Mucosa of rectum (tissue), 2 donors: ENCODE results near the gene EIPR1.

ENCODE experiments used
- H3K27ac ChIP-seq, 2 donors: one replicate each; pipeline ENCODE4 v1.7.0; 2013; ENCODE audit warnings: inconsistent platforms in 2 of 2, low read depth in 2 of 2, low read length in 2 of 2
- H3K27me3 ChIP-seq, 2 donors: one replicate each; pipeline ENCODE4 v1.7.0; 2013; ENCODE audit warnings: low read length in 2 of 2; ENCODE audit not compliant: control insufficient read depth in 2 of 2, insufficient read depth in 2 of 2
- H3K36me3 ChIP-seq, 2 donors: one replicate each; pipeline ENCODE4 v1.7.0; 2013; ENCODE audit warnings: low read length in 2 of 2; ENCODE audit not compliant: control insufficient read depth in 2 of 2, insufficient read depth in 2 of 2
- H3K4me1 ChIP-seq, 2 donors: one replicate each; pipeline ENCODE4 v1.7.0; 2013; ENCODE audit warnings: low read length in 2 of 2, mild to moderate bottlenecking in 1 of 2; ENCODE audit not compliant: control insufficient read depth in 2 of 2, insufficient read depth in 2 of 2
- H3K4me3 ChIP-seq, 2 donors: one replicate each; pipeline ENCODE4 v1.7.0; 2013; ENCODE audit warnings: low read length in 2 of 2
- H3K9ac ChIP-seq, 2 donors: one replicate each; pipeline ENCODE4 v1.7.0; 2013; ENCODE audit warnings: low read length in 2 of 2, low read depth in 1 of 2, mild to moderate bottlenecking in 1 of 2
- H3K9me3 ChIP-seq, 2 donors: one replicate each; pipeline ENCODE4 v1.7.0; 2013; ENCODE audit warnings: low read length in 2 of 2; ENCODE audit not compliant: control insufficient read depth in 2 of 2
- donor health status: healthy.
- donor health status: Normal muscosa, but diverticular disease.

Gene EIPR1

DNA sequence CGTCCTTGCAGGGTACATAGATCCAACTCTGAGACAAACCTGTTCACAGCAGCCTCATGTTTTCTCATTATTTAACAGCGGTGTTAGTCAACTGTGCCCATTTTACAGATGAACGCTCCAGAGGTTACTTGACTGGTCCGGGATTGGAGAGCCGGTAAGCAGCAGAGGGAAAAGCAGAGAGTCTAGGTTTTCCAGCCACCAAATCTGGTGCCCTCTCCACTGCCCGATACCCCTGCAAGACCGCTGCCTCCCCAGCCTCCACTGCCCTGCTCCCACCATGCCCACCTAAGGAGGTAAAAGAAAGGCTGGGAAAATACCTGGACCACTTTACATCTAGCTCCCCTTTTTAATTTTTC, 51.5 kb downstream of the EIPR1 start:
- Histone ChIP-seq H3K4me3 (no peak overlapping the region), H3K27ac (no peak overlapping the region), H3K36me3 (peaks cover 9 to 11% of the 10 kb centered on the region in 2 donors), H3K4me1 (no peaks in the 10 kb centered on the region), H3K27me3 (no peaks in the 10 kb centered on the region), H3K9ac (no peak overlapping the region), H3K9me3 (no peaks in the 10 kb centered on the region)

DNA sequence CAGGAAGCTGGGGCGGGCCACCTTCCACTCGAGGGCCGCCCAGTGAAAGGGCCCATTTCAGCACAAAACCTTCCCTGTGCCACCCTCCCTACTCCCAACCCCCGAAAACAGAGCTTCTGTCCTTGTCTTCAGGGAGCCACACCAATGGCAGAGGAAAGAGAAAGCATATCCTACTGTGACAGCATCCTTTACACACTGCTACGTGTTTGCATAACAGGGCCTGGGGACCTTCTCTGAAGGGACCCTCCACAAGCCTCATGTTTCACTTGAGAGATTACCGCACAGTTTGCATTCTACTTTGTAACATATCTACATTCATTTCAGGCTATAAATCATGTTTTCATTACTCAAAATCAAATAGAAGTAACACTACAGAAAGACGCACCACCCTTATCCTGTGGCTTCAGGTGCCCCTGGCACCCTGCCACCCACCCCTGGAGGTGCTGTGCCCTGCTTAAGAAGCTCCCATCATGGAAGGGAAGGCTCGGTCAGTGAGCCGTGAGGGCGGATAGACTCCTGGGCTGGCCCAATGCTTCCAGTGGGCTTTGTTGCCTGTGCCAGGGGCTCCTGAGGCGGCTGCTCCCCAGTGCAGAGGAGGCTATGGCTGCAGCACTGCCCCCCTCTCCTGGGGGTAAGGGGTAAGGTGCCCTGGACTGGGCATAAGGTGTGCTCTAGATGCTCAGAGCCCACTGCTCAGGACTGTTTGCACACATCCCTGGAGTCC, 52.0 kb downstream of the EIPR1 start:
- Histone ChIP-seq H3K36me3 (peaks cover 5 to 8% of the 10 kb centered on the region in 2 donors), H3K27me3 (no peaks in the 10 kb centered on the region), H3K4me1 (no peaks in the 10 kb centered on the region), H3K9me3 (no peaks in the 10 kb centered on the region), H3K9ac (no peak overlapping the region), H3K4me3 (no peak overlapping the region), H3K27ac (no peak overlapping the region)

DNA sequence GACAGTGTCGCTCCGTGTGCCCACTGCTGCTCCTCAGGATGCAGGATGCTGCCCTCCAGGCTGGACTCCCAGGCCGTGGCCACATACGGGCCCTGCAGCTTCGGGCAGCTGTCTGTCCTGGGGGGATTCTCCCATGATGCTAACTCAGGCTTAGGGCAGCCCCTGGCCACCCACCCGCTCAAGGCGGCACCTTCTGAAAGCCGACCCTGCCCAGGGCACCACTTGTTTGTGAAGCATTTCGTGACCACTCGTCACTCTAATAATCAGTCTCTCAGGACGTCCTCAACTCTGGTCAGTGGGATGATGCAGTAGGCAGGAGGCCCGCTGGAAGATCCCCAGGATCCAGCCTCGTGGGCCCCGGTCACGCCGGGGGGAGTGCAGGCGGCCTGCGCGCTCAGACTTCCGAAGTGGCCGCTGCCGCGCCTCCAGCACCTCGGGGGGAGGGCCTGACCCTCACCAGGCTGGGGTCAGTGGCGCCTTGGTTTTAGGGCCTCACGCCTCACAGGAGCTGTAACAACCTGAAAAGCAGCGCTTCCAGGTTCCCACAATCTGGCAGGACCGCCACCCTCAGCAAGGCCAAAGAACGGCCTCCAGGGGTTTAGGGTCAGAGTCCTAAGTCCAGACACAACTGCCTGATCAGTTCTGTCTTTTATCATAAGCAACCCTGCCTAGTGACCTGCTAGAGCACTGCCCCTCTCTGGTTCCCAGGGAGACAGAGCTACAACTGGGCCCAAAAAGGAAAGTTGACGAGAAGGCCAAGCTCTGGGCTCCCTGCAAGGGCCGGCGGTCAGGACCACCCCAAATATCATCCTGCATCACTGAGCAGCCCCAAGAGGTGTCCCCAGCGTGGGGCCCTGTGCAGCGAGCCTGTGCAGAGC, 53.0 kb downstream of the EIPR1 start:
- H3K9me3 ChIP-seq: no peaks in the 10 kb centered on the region
- no peaks in the 10 kb centered on the region for H3K4me1 ChIP-seq
- H3K27ac ChIP-seq: no peak overlapping the region
- H3K4me3 ChIP-seq: no peak overlapping the region
- H3K27me3 ChIP-seq: no peaks in the 10 kb centered on the region
- no peak overlapping the region for H3K9ac ChIP-seq
- peaks cover 3% of the 10 kb centered on the region in 2 donors for H3K36me3 ChIP-seq

DNA sequence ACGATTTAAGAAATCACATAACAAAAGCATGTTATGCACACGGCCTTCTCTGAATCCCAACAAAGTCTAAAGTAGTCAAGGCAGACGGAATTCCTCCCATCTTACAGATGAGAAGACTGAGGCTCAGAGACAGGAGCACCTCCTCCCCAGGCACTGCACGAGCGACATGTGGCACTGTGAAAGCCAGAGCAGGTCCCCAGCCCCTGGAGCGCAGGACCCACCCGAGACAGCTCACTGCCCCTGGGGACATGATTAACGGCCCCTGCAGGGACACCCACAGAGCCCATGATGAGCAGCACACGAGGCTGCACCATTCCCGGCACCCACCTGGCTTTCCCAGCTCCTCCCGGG, 53.6 kb downstream of the EIPR1 start:
- Histone ChIP-seq H3K27me3 (no peaks in the 10 kb centered on the region), H3K36me3 (peaks cover 3% of the 10 kb centered on the region in 2 donors), H3K9ac (no peak overlapping the region), H3K4me3 (no peak overlapping the region), H3K4me1 (no peaks in the 10 kb centered on the region), H3K27ac (no peak overlapping the region), H3K9me3 (no peaks in the 10 kb centered on the region)

DNA sequence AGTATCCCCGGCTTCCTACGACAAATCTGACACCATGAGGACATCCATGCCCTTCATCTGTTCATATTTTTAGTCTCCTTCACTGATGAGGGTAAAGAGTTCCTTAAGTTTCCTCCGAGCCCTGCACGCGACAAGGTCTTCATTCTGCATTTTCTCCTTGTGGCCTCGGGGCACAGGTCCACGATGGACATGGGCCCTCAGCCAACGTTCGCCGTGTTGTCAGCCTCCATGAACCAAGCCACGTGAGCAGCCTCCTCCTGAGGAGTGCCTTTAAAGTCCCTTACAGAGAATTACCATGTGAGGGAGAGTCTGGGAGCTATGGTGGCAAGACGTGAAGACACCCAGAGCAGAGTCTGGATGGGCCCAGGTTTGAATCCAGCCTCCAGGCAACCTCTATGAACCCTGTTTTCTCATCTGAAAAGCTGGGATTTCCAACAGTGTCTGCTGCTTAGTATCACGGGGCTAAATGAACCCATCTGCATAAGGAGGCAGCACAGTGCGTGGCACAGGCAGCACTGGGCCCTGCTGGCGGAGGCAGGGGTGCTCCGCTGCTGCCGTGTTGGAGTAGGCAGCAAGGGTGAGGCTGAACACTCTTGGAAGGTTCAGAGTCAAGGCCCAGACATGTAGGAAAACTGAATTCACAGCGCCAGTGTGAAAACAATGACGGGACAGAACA, 54.1 kb downstream of the EIPR1 start:
- Histone ChIP-seq H3K9ac (no peak overlapping the region), H3K4me1 (no peaks in the 10 kb centered on the region), H3K27me3 (no peaks in the 10 kb centered on the region), H3K36me3 (peaks cover 3% of the 10 kb centered on the region in 2 donors), H3K4me3 (no peak overlapping the region), H3K27ac (no peak overlapping the region), H3K9me3 (no peaks in the 10 kb centered on the region)

DNA sequence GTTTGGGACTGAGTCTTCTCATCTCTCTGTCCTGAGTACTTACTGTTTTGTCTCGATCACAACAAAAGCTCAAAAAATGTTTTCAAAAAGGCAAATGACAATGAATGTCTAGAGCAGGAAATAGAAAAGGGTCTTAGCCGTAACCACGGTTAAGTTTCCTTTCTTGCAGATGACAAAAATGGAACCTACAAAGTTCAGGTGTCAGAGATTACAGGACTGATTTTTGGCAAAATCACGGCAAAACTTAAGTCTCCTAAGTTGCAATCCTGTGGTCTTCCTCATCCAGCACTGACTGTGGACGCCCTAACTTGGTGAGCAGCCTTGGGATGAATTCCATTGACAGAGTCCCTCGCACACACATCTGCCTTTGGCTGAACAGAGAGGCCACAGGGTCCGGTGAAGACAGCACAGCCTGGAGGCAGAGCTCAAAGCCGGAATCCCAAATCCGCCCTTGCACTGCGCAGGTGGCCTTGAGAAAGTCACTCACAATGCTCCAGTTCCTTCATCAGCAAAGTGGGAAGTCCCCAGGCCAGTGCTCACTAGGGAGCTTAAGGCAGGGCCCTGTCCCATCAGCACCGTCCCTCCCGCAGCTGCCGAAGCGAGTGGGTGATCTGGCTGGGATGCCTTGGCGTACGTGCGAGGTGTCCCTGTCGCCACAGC, 55.2 kb downstream of the EIPR1 start:
- Histone ChIP-seq H3K4me1 (no peaks in the 10 kb centered on the region), H3K9me3 (no peaks in the 10 kb centered on the region), H3K27me3 (no peaks in the 10 kb centered on the region), H3K27ac (no peak overlapping the region), H3K9ac (no peak overlapping the region), H3K36me3 (peaks cover 3 to 6% of the 10 kb centered on the region in 2 donors), H3K4me3 (no peak overlapping the region)

DNA sequence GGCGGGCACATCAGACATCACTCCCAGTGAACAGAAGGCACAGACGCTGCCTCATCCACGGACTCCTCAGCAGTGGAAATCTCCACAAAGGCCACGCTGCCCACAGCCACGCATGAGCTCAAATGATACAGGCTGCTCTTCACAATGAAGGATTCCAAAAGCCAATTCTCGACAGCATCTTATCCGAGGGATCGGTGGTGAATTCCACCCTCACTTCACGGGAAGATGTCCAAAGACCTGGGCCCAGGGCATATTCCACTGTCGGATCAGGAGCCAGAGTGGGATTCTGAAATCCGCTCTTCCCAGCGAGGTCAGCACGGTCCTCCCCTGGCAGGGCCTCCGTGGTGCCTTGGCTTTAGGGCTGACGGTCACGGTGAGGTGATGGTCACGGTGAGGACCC, 55.8 kb downstream of the EIPR1 start:
- no peak overlapping the region for H3K4me3 ChIP-seq
- H3K9ac ChIP-seq: no peak overlapping the region
- no peaks in the 10 kb centered on the region for H3K9me3 ChIP-seq
- peaks cover 3 to 6% of the 10 kb centered on the region in 2 donors for H3K36me3 ChIP-seq
- H3K27ac ChIP-seq: no peak overlapping the region
- H3K27me3 ChIP-seq: no peaks in the 10 kb centered on the region
- H3K4me1 ChIP-seq: no peaks in the 10 kb centered on the region

DNA sequence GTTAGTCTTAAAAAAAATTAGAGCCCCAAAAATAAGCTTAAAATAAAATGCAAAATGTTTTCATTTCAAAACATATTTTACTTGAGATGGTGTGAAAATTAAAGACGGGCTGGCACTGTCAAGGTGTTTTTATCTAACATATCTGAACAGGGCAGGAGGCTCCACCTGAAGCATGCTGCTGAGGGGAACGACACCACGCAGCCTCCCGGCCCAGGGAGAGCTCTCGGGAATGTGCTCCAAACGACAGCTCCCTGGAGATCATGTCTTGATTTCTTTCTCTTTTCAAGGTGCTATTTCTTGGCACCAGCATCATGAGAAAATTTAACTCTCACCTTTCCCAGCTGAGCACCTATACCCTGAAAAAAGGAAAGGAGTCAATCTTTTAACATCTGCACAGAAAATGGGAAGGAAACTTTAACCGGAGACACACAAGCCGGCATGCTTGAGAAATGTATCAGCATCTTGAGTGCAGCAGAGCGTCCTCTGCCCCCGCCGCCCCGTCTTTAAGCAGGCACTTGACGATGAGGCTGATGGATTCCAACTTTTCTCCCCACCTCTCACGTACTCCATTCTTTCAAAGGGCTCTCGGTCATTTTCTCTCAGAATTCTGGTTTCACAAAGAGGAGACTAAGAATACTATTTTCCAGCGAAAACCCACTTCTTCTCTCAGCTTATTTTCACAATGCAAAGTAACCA, 56.6 kb downstream of the EIPR1 start:
- no peak overlapping the region for H3K27ac ChIP-seq
- no peaks in the 10 kb centered on the region for H3K9me3 ChIP-seq
- no peak overlapping the region for H3K9ac ChIP-seq
- H3K4me1 ChIP-seq: no peaks in the 10 kb centered on the region
- H3K4me3 ChIP-seq: no peak overlapping the region
- no peaks in the 10 kb centered on the region for H3K27me3 ChIP-seq
- peaks cover 3 to 6% of the 10 kb centered on the region in 2 donors for H3K36me3 ChIP-seq

DNA sequence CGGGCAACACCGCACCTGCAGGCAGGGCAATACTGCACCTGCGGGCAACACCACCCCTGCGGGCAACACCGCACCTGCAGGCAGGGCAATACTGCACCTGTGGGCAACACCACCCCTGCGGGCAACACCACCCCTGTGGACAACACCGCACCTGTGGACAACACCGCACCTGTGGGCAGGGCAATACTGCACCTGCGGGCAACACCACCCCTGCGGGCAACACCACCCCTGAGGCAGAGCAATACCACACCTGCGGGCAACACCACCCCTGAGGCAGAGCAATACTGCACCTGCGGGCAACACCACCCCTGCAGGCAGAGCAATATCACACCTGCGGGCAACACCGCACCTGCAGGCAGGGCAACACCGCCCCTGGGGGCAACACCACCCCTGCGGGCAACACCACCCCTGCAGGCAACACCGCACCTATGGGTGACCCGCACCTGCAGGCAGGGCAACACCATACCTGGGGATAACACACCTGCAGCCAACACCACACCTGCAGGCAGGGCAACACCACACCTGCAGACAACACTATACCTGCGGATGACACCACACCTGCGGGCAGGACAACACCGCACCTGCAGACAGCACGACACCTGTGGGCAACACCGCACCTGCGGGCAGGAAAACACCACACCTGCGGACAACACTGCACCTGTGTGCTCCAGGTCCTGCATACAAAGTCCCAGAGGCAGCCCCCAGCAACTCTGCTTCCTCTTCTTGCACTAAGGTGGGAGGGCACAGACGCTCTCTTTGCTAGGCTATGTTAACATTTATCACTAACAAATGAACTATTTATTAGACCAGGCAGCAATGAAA, 57.7 kb downstream of the EIPR1 start:
- H3K4me3 ChIP-seq: no peak overlapping the region
- no peak overlapping the region for H3K9ac ChIP-seq
- H3K27me3 ChIP-seq: no peaks in the 10 kb centered on the region
- H3K36me3 ChIP-seq: peaks cover 0 to 6% of the 10 kb centered on the region in 2 donors
- no peaks in the 10 kb centered on the region for H3K4me1 ChIP-seq
- no peak overlapping the region for H3K27ac ChIP-seq
- no peaks in the 10 kb centered on the region for H3K9me3 ChIP-seq
